GM21529 (cell line): ENCODE data around the gene CUL5.
A peak's percentile ranks its signal among the peaks of the same experiment; 100 is the strongest.

Experiments used
- ATAC-seq: cut with Tn5 transposase; IDR thresholded peaks from one replicate; pipeline ENCODE4 v1.9.1; 2021; ENCODE audit not compliant: unreplicated experiment

CUL5 gene

GRCh38 chr11:108008656-108009496 lies at the start of gene CUL5:
Gene CUL5, plus strand, starts transcription at chr11:108008898. Its CDS starts 451 bp downstream, at chr11:108009349.
- ATAC-seq, result peak; percentile 87

GRCh38 chr11:107961480-107961879 lies 47.2 kb upstream of the CUL5 start:
- ATAC-seq, result no peak

- ATAC-seq, result no peak
Observed at GRCh38 chr11:107962181-107962580, 46.5 kb upstream of the CUL5 start.

- ATAC-seq, result no peak
Observed at GRCh38 chr11:107963091-107963490, 45.6 kb upstream of the CUL5 start.

- no peak for ATAC-seq
Observed at GRCh38 chr11:107969219-107969618, 39.5 kb upstream of the CUL5 start.

GRCh38 chr11:107970049-107970448 lies 38.6 kb upstream of the CUL5 start:
- no peak for ATAC-seq

- ATAC-seq, result no peak
Observed at GRCh38 chr11:107973641-107974040, 35.1 kb upstream of the CUL5 start.

- ATAC-seq, result no peak
Observed at GRCh38 chr11:107988397-107989158, 20.1 kb upstream of the CUL5 start.

- ATAC-seq, result no peak
Observed at GRCh38 chr11:107991868-107992414, 16.8 kb upstream of the CUL5 start.

GRCh38 chr11:107996006-107996776 lies 12.5 kb upstream of the CUL5 start:
- ATAC-seq, result no peak

- ATAC-seq, result no peak
Observed at GRCh38 chr11:107998761-107999160, 9.9 kb upstream of the CUL5 start.

- ATAC-seq, result peak; percentile 98
Observed at GRCh38 chr11:107999759-108000455, 8.8 kb upstream of the CUL5 start.

GRCh38 chr11:108002476-108002875 lies 6.2 kb upstream of the CUL5 start:
- no peak for ATAC-seq

GRCh38 chr11:108003623-108004022 lies 5.1 kb upstream of the CUL5 start:
- ATAC-seq, result no peak

GRCh38 chr11:108007819-108008218 lies 879 bp upstream of the CUL5 start:
- no peak for ATAC-seq

GRCh38 chr11:108009497-108010370 lies 1.0 kb downstream of the CUL5 start:
- ATAC-seq, result peak; percentile 7

GRCh38 chr11:108012139-108012725 lies 3.5 kb downstream of the CUL5 start:
- no peak for ATAC-seq

GRCh38 chr11:108016647-108017046 lies 7.9 kb downstream of the CUL5 start:
- no peak for ATAC-seq

GRCh38 chr11:108018708-108019107 lies 10.0 kb downstream of the CUL5 start:
- no peak for ATAC-seq
